DMS 273 treated with DMSO at 0.1 percent for 48 hours (cell line): Measurements from ENCODE around the gene PALD1.
A peak's percentile ranks its signal among the peaks of the same experiment; 100 is the strongest.

ENCODE experiments used
- DNase-seq: peaks from one replicate; lab custom pipeline; 2025; lab: John Stamatoyannopoulos, UW

The PALD1 gene

DNA sequence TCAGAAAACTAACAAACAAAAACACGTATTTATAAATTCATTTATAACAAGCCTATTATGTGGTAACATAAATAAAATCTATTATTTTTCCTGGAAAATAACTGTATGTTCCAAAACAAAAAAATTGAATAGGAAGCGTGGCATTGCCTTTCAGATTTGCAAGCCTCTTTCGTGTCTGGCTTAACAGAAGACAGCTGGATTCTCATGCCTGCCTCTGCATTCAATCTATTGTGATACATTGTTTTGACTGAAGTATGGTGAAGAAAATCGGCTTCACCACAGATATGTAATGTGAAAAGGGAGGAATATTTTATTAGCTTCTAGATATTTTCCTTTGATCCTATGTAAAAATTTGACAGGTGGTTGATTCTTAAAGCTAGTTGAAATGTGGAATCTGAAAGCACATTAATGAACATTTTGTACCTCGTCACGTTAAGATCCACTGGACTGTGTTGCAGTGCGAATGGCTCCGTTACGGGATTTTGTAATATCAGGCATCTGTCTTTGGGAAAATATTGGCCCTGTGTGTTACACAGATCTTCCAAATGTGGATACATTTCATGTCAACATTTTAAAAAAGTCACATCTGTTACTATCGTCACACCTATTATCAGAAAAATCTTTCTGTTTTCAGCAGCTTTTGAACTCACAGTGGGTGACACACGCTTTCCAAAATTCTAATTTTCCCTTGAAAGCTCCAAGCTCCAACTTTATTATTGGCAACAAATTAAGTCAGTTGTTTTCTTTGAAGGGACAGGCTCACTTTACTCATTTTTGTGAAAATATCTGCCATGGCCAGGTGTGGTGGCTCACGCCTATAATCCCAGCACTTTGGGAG lies 26.2 kb downstream of the PALD1 start:
- no peak for DNase-seq

DNA sequence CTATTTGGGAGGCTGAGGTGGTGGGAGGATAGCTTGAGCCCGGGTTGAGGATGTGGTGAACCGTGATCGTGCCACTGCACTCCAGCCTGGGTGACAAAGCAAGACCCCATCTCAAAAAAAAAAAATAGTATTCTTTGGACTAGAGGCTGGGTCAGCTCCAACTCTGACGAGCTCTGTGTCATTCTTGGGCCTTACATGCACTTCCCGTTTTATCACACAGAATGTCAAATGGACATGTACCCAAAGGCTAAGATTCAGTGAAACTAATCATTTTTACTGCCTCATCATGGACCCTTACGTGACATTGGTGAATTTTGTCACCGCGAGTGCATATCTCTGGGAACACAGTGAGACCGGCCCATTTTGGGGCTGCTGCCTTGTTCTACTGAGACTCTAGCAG lies 27.3 kb downstream of the PALD1 start:
- DNase-seq: no peak

DNA sequence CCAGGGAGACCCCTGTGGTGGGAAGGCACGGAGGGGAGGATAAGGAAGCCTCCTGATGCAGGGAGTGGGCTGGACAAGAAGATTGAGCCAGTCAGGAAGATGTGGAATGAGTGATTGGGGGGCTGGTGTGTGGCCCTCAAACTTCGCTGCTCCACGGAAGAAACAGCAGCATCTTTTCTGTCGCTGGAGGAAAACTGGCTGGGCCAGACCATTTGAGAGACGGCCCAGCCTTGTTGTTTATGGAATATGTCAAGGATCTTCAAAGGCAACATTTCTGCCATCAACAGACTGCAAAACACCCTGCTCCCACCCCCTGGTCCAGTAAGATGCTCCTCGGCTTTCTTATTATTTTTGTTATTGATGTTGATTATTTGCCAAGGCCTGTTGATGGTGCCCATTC lies 29.4 kb downstream of the PALD1 start:
- no peak for DNase-seq

DNA sequence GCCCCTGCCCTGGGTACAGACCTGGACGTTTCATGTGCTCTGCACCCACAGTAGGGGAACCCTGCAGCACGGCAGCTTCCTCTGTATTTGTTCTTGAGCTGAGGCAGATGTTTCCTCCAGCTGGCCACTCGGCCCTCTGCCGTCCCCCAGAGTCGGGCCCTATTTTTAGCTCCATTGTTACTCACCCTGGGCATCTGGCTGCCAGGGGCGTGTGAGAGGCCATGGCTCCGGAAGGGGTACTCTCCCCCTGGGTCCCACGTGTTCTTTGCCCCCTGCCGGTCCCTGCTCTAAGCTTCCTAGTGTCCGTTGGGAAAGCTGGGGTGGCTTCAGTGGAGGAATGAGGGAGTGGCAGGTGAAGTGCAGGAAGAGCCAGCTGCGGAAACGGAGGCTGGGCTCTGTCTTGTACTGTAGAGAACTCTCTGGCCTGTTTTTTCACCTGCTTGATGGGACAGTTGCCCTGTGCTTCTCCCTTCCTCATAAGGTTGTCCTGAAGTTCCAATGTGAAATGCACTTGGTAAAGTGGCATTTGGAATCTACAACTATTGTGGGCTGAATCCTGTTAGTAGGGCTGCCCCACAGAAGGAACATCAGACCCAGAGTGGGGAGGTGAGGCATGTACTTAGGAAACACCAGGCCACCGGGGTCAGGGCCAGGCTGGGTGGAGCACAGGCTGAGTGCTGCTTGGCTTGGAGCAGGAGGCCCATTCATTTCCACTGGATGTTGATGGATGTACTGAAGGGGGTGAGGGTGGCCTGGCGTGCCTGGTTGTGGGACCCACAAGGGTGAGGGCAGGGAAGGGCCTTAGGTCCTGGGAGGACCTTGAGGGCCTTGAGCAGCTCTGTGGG lies 30.6 kb downstream of the PALD1 start:
- DNase-seq: peak; percentile 42

DNA sequence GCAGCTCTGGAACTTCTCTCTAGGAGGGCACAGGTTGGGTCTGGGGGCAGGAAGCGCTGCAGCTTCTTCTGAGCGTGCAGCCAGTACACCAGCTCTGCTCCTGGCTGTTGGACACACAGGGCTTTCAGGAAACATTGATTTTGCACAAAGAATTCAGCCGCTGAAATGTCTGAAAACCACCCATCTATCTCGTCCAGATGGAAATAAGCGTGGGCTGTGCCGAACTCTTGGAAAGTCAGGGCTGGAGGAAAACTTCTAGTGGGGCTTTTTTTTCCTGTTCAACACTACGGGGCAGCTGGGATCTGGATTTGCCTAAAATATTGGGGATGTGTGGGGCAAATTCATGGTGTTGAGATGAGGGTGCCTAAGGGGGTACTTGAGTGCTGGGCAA lies 31.2 kb downstream of the PALD1 start:
- no peak for DNase-seq

DNA sequence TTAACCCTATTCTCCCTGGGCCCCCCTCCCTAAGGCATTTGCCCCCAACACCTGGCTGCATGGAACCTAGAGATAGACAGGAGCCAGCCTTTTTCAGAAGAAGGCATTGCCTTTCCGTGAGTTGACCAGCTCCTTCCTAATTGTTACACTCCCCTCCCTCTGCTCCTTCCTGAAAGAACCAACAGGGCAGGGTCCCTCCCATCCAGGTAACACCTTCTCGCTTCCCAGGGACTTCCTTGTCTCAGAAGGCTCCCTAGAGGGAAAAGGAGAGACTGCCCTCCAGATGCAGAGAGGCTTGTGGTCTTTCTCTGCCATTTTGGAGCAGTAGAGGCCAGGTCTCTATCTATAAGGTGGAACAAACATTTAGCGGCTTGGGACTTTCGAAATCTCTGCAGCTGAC lies 31.9 kb downstream of the PALD1 start:
- no peak for DNase-seq

DNA sequence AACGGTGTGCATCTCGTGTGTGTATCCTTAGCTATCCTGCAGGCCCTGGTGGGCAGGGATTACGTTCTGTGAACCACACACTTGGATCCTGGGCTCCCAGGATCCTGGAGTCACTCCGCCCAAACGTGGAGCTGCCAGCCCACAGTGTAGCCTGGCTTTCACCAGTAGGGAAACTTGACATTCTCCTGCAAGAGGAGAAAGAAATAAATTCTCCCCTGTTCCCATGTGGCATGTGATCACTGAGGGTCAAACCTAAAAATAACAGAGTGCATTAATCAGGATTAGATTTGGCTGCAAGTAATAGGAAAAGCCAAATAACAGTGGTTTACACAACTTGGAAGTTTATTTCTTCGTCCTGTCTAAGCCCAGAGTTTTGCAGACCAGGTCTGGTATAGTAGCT lies 32.3 kb downstream of the PALD1 start:
- DNase-seq: no peak

DNA sequence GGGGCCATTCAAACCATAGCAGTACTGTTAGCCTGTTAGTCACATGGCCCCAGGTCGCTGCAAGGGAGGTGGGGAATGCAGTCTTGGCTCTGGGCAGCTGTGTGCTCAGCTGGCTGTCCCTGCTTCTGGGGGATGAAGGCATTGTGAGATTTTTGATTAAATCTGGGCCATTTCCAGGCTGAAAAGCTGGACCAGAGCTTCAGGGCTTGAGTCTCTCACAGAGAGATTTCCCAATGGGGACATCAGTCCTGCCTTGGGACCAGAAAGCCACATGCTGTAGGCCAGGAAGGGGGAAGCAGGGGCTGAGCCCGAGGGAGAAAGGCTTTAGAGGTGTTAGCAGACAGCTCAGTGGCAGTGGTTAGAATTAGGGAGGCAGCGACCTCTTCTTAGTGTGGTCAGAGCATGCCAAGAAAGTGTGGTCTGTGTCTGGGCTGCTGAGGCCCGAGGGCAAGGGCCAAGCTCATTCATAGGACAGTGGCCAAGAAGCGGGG lies 33.6 kb downstream of the PALD1 start:
- no peak for DNase-seq

DNA sequence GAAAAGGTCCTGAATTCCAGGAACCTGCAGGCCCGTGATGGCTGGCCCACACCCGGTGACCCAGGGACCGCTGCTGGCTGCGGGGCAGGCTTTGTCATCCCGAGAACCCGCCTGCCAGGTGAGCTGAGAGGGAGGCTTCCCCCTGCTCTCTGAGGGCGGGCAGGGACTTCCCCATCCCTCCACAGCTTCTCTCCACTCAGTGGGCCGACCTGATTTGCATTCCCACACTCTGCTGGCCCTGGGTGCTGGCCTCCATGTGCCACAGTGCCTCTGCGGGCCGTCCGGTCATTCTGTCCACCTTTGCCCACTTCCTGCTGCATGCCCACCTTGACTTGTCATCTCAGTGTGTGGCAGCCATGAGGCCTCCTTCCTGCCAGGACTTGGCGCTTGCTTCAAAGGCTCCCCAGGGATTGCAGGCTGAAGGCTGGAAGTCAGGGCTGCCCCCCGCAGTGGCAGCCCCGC lies 35.3 kb downstream of the PALD1 start:
- DNase-seq: no peak

DNA sequence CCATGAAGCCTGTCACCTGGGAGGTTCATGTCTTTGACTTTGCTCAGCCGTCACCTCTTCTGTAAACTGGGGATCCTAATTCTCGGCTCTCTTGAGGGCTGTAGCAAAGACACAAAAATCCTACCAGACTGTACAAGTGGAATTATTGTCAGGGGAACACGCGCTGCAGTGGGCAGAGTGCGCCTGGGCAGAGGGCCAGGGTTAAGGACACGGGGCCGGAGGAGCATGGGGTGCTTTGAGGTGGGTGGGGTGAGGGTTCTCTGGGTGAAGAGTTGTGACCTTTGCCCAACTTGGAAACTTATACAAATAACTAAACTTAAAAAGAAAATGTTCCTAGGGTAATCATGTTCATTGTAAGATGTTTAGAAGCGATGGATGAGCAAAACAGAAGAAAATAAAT lies 36.0 kb downstream of the PALD1 start:
- no peak for DNase-seq

DNA sequence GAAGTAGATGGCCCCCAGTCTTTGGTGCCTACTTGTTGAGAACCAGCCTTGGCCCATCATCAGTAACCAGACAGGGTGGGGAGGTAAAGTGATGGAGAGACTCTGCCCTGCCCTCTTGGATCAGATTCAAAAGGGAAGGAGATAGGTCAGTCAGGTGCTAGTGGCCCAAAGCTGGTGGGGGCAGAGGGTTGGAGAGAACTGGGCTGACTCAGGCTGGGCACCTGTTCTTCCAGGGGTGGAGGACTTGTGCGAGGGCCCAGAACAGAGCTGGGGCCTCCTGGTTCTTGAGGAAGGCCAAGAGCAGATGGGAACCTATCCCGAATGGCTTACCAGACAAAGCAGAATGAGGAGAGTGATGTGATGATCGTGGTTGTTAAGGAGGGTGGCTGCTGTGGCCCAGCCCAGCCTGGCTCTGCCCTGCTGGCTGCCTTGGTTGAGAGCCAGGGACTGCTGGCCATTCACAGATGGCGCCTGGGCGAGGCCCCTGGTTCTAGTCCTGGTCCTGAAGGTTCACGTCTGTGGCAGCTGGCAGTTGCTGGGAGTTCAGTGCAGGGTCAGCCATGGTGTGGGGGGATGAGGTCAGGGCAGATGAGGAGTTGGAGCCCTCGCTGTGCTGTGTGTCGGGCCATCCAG lies 36.6 kb downstream of the PALD1 start:
- DNase-seq: peak; percentile 53

DNA sequence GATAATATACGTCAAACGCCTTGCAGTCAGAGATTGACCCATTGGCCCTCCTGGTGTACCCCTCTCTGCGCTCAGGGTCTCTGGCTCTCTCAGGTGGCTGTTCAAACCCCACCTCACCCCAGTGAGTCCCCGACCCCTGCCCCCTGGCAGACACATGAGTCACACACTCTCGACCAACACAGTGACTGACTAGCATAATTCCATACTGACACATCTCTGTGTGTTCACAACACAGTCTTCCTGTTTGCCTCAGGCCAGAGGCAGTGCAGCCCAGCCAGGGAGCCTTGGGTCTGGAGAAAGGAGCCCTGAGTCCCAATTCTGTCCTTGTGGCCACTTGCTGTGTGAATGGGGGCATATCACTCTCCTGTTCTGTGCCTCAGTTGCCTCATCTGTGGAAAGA lies 40.1 kb downstream of the PALD1 start:
- DNase-seq: no peak

DNA sequence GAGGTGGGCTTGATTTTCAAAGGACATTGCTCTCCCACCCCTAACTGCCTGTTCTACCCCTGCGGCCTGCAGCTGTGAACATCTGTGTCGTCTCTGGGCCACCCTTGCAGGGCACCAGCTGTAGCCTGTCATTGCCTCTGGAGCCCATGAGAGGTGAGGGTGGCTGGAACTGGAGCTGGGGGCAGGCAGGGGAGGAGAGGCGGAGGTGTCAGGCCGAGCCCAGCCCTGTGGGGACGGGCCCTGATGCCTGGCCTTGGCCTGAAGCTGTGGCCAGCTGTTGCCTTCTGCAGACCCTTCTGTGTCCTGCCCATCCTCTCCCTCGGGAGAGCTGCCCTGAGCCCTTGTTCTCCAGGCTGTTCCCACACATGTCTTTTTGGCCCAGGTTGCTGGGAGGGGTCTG lies 44.5 kb downstream of the PALD1 start:
- no peak for DNase-seq

DNA sequence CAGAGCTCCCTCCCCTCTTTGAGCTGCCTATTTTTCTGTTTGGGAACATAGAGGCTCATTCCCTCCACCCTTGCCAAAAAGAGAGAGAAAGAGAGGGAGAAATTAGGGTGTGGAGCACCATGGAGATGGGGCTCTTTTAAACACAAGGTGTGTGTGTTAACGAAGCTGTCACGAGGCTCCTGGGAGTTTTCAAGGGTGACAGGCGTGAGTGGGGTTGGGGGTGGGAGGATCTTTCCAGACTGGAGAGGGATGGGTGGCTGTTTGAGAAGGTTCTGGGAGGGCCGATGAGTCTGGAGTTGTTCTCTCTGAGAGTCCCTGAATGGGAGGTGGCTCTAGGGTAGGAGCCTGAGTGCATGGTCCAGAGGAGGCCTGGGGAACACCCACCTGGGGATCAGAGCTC lies 45.0 kb downstream of the PALD1 start:
- DNase-seq: no peak

DNA sequence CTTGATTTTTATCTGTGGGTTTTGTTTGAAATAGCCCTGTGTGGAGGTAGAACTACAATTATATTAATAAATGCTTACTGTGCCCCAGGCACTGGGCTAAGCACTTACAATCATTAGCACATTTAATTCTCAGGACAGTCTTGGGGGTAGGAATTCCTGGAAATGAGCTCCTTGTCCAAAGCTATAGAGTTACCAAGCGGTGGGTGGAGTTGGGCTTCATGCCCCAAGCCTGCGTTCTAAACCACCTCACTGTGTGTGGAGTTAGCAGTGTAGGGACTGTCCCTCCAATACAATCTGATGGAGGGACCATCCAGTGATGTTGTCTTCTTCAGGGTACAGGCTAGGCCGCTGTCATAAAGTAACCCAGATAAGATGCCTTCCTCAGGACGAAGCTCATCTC lies 49.7 kb downstream of the PALD1 start:
- no peak for DNase-seq

DNA sequence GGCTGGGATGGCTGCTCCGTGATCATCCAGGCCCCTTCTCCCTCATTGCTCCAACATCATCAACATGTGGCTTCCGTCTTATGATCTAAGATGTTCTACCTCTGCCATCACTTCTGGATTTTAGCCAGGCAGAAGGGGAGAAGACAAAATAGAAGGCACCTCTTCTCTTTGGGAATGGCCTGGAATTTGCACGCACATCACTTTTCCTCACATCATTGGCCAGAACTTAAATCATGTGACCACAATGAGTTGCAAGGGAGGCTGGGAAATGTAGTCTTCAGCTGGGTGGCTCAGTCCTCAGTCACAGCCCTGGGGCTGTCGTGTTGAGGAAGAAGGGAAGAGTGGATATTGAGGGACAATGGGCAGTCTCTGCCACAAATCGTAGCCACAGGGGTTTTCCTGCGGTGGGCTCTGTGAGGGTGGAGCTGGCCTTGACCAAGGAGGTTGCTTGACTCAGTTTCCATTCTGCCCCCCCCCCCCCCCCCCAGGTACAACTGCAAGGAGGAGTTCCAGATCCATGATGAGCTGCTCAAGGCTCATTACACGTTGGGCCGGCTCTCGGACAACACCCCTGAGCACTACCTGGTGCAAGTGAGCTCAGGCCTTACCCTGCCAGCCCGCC lies 50.3 kb downstream of the PALD1 start:
- no peak for DNase-seq

DNA sequence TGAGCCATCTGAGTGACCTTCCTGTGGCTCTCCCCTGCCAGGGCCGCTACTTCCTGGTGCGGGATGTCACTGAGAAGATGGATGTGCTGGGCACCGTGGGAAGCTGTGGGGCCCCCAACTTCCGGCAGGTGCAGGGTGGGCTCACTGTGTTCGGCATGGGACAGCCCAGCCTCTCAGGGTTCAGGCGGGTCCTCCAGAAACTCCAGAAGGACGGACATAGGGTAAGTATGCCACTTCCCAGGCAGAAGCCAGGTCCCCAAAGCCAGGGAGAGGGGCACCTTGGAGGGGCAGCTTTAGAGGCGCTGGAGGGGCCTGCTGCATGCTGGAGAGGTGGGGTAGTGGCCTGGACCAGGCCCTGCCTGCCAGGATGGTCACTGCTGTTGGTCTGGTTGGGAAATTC lies 51.3 kb downstream of the PALD1 start:
- no peak for DNase-seq

DNA sequence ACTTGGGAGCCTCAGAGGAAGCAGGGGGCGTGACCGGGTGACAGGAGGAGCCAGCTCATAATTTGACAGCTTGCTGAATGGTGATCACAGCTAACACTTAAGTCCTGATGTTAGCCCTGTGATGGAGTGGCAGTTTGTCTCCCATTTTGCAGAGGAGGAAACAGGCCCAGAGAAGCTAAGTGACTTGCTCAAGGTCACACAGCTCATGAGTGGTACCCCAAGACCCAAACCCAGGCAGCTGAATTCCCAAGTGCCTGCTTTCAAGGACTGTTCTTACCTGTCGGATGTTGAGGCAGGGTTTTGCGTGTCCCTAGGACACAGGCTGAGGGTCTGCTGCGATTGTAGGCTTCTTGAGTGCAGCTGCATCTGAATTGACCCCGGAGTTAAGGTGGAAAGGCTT lies 51.7 kb downstream of the PALD1 start:
- no peak for DNase-seq

DNA sequence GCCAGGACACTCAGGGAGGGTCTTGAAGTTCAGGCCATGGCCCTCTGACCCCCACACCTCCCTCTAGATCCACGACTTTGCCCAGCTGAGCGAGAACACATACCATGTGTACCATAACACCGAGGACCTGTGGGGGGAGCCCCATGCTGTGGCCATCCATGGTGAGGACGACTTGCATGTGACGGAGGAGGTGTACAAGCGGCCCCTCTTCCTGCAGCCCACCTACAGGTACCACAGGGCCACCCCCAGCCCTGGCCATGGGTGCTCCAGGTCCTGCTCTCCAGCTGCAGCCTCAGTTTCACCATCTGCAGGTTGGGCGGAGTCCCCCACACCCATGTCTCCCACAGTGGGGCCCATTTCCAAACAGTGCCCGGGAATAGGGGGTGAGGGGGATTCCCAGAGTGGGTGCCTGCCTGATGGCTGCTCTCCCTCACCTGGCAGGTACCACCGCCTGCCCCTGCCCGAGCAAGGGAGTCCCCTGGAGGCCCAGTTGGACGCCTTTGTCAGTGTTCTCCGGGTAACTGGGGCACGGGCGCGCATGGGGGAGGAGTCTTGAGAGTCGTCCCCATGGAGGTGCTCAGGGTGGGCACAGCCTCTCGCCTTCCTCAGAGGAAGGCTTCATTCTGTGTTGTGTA lies 54.1 kb downstream of the PALD1 start:
- DNase-seq: no peak

DNA sequence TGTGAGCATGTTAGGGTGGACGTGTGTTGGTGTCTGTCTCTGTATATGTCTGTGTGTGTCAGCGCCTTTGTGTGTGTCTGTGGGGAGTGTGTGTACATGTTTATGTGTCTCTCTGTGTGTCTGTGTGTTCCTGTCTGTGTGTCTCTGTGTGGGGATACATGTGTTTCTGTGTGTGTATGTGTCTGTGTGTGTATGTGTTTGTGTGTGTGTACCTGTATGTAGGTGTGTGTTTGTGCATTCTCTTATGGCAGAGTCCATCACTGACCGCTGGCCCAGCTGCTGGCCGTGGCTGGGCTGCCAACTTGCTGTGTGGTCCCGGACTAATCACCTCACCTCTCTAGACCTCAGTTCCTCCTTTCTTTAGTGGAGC lies 54.6 kb downstream of the PALD1 start:
- DNase-seq: no peak

DNA sequence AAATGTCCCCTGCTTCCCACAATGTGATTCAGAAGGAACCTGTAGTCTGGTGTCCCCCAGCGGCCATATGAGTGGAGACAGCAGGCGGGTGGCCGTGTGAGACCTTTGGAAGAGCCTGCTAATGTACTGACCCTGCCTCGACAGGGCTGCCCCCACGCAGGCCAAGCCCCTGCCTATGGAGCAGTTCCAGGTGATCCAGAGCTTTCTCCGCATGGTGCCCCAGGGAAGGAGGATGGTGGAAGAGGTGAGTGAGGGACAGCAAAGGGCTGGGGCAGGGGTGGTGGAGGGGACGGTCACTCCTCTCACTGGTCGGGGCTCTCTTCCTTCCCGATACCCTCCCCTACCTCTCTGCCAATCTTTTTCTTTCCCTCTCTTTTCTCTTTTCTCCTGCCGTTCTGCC lies 55.7 kb downstream of the PALD1 start:
- DNase-seq: no peak

DNA sequence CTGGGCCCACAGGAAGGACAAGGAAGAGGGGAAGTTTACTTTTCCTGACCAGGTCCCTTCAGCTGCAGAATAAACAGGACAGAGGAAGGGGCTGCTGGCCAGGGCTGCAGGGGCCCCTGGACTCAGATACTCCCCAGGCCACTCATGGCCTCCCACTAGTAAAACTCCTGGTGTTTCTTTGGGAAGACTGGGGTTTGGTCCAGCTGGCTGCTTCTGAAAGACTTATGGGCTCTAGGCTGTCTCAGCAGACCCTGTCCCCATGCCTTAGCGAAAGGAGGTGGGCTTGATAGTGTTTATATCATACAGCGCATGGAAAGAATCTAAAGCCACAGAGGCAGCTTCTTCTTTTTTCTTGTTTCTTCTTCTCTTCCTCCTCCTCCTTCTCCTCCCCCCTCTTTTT lies 56.4 kb downstream of the PALD1 start:
- DNase-seq: no peak
